AG04450 (cell line): Measurements from ENCODE around the gene PDCD4. TPM values are rescaled to one million over a fixed set of nuclear protein-coding genes. Genes with fewer than 3 reads are reported as not detected.
A peak's percentile ranks its signal among the peaks of the same experiment; 100 is the strongest.

Source experiments
- CTCF ChIA-PET: fragments of 300-600, 350-600 bp; formaldehyde crosslinking; extraction: SDS; loops from one replicate; lab custom pipeline; 2022; ENCODE audit warnings: antibody characterized with exemption, inconsistent platforms; lab: Charles Lee
- POLR2A ChIA-PET: fragments of 350-600 bp; formaldehyde crosslinking; extraction: SDS; loops from one replicate; lab custom pipeline; 2021; ENCODE audit warnings: antibody characterized with exemption, inconsistent platforms; lab: Yijun Ruan, JAX
- DNase-seq: peaks from one replicate; pipeline ENCODE4 v3.0.0-alpha.2; 2011; ENCODE audit warnings: low read depth, low spot score
- H3K27ac ChIP-seq: one replicate; pipeline ENCODE4 v1.5.1; 2012; ENCODE audit warnings: low read depth, low read length, control low read depth
- H3K27me3 ChIP-seq: one replicate; pipeline ENCODE4 v1.6.0; 2012; ENCODE audit warnings: low read length; ENCODE audit not compliant: control insufficient read depth, insufficient read depth
- H3K4me3 ChIP-seq: 2 replicates; pipeline ENCODE4 v1.5.1; 2011; ENCODE audit warnings: mild to moderate bottlenecking, low read depth, low read length, control low read depth
- H3K9me3 ChIP-seq: 2 replicates; pipeline ENCODE4 v1.5.1; 2012; ENCODE audit warnings: low read length; ENCODE audit not compliant: control insufficient read depth, insufficient read depth
- polyA plus RNA-seq: library from polyadenylated mRNA; depleted of rRNA; stranded (reverse); fragments of >200 nt; gene quantifications from 2 replicates; pipeline ENCODE4 v1.2.3, GENCODE V29; 2011
- TF ChIP-seq, protein P1 (sequence below): IDR thresholded peaks from 2 replicates; pipeline ENCODE4 v1.5.1; 2011; ENCODE audit warnings: low read depth, low read length, control low read depth, inconsistent platforms

Gene PDCD4
- polyA plus RNA-seq, 1 experiment: 95.4 TPM

DNA sequence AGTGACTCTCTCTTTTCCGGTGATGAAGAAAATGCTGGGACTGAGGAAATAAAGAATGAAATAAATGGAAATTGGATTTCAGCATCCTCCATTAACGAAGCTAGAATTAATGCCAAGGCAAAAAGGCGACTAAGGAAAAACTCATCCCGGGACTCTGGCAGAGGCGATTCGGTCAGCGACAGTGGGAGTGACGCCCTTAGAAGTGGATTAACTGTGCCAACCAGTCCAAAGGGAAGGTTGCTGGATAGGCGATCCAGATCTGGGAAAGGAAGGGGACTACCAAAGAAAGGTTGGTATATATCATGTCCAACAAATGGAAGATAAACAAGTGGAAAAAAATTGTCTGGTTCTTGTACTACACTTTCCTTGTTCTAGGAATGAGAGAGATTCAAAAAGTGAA lies 9.5 kb downstream of the PDCD4 start:
- DNase-seq: no peak
- CTCF ChIA-PET: interaction anchor here (1.4 kb wide), 1 partner anchor 208 kb away, joined by 5 read pairs; no protein-coding TSS in a partner anchor
- no peak overlapping the region for H3K4me3 ChIP-seq
- POLR2A ChIA-PET: no interaction called here
- no peaks in the 10 kb centered on the region for H3K9me3 ChIP-seq
- no peak overlapping the region for H3K27ac ChIP-seq
- H3K27me3 ChIP-seq: no peaks in the 10 kb centered on the region
- TF ChIP-seq, protein P1, sequence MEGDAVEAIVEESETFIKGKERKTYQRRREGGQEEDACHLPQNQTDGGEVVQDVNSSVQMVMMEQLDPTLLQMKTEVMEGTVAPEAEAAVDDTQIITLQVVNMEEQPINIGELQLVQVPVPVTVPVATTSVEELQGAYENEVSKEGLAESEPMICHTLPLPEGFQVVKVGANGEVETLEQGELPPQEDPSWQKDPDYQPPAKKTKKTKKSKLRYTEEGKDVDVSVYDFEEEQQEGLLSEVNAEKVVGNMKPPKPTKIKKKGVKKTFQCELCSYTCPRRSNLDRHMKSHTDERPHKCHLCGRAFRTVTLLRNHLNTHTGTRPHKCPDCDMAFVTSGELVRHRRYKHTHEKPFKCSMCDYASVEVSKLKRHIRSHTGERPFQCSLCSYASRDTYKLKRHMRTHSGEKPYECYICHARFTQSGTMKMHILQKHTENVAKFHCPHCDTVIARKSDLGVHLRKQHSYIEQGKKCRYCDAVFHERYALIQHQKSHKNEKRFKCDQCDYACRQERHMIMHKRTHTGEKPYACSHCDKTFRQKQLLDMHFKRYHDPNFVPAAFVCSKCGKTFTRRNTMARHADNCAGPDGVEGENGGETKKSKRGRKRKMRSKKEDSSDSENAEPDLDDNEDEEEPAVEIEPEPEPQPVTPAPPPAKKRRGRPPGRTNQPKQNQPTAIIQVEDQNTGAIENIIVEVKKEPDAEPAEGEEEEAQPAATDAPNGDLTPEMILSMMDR: no peak

DNA sequence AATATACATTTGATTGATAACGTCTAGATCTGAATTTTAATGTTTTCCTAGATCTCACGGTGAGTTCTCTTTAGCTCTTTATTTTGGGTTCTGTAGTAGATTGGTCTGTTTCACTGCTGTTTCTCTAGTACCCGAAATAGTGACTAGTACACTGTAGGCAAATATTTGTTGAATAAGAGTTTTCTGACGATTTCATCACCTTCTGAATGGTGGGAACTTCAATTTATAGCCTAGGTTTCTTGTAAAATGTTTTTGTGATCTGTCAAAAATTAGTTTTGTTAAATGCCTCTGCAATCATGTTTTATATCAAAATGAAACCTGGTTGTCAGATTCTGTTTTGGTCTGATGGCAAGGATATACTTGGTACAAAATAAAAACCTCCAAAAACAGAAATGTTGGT lies 10.2 kb downstream of the PDCD4 start:
- TF ChIP-seq, protein P1: no peak
- no peaks in the 10 kb centered on the region for H3K27me3 ChIP-seq
- no peak overlapping the region for H3K4me3 ChIP-seq
- CTCF ChIA-PET: interaction anchor here (1.5 to 1.7 kb wide), 2 partner anchors 12 to 135 kb away, joined by 5 to 10 read pairs; no protein-coding TSS in a partner anchor
- H3K27ac ChIP-seq: no peak overlapping the region
- H3K9me3 ChIP-seq: no peaks in the 10 kb centered on the region
- POLR2A ChIA-PET: no interaction called here
- DNase-seq: no peak

DNA sequence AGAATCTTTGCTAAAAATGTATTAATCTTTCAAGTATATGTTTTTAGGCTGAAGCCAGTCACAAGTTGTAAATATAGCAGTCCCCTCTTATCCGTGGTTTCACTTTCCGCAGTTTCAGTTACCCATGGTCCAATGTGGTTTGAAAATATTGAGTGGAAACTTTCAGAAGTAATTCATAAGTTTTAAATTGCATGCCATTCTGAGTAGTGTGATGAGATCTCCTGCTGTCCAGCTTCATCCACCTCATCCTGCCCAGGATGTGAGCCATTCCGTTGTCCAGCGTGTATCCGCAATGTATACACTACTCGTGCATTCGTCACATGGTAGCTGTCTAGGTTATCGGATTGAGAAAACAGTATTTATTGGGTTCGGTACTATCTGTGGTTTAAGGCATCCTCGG lies 12.2 kb downstream of the PDCD4 start:
- H3K4me3 ChIP-seq: peak overlapping the region; percentile 5
- TF ChIP-seq, protein P1: no peak
- H3K9me3 ChIP-seq: no peaks in the 10 kb centered on the region
- no peak overlapping the region for H3K27ac ChIP-seq
- no peak for DNase-seq
- POLR2A ChIA-PET: no interaction called here
- CTCF ChIA-PET: interaction anchor here (0.7 to 1.4 kb wide), 2 partner anchors 65 to 80 kb away, joined by 3 to 4 read pairs; no protein-coding TSS in a partner anchor
- no peaks in the 10 kb centered on the region for H3K27me3 ChIP-seq

DNA sequence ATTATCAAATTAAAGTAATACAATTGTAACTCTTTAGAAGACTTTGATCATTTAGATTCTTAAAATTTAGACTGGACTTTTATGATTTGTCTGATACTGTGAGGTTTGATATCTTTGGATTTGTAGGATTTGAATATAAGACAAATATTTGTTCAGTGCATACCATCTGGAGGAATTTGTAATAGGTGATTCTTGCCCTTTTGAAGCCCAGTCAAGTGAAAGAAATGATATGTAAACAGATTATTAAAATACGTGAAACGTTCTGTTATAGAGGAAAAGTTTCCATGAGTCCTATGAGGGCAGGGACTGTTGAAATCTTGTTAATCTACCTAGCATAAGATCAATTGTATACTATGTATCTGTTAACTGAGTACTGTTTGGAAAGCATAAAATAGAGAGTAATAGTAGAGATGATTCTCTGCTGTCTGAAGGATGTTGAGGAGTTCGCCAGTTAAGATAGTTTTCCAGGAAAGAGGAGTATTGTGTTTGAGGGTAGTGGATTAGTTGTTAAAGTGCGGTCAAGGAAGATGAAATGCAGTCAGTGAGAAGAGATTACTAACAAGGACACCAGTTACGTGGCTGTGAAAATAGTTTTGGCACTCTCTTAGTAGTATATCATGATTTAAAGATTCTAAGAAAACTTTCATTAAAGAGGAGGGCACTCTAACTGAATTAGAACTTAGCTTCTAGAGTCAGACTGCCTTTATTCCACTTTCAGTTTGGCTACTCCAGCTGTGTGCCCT lies 14.4 kb downstream of the PDCD4 start:
- TF ChIP-seq, protein P1: no peak
- no peak for DNase-seq
- Histone ChIP-seq H3K27ac (no peak overlapping the region), H3K9me3 (no peaks in the 10 kb centered on the region), H3K27me3 (no peaks in the 10 kb centered on the region), H3K4me3 (no peak overlapping the region)
- ChIA-PET CTCF (interaction anchor here (1.2 to 2.4 kb wide), 3 partner anchors 13 to 276 kb away, joined by 3 to 9 read pairs (median 4); no protein-coding TSS in a partner anchor), POLR2A (no interaction called here)

DNA sequence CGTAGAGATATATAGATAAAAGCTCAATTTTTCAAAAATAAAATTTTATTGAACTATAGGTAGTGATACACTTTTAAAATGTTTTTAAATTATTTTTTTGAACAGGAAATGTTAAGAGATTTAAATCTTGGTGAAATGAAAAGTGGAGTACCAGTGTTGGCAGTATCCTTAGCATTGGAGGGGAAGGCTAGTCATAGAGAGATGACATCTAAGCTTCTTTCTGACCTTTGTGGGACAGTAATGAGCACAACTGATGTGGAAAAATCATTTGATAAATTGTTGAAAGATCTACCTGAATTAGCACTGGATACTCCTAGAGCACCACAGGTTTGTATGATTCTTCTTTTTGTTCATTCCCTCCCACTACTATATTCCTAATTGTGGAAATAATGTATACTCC lies 15.8 kb downstream of the PDCD4 start:
- CTCF ChIA-PET: interaction anchor here (0.8 to 2.4 kb wide), 5 partner anchors 9 to 277 kb away, joined by 3 to 9 read pairs (median 4); partner anchors contain the start of gene BBIP1
- POLR2A ChIA-PET: no interaction called here
- Histone ChIP-seq H3K9me3 (no peaks in the 10 kb centered on the region), H3K27me3 (no peaks in the 10 kb centered on the region), H3K27ac (no peak overlapping the region), H3K4me3 (no peak overlapping the region)
- no peak for DNase-seq
- TF ChIP-seq, protein P1: no peak
